Measurements from ENCODE around the gene CSNK2A3.

The CSNK2A3 gene

GRCh38 chr11:11389238-11389637 is 36.2 kb upstream of the CSNK2A3 start:
- TF ChIP-seq CEBPB (IDR thresholded peaks at IDR 0.05) (no peak), EGR1 (IDR thresholded peaks at IDR 0.05) (no peak), FOXM1 (IDR thresholded peaks at IDR 0.05; ENCODE audit: borderline replicate concordance, low read depth) (no peak), ZBTB7A (IDR thresholded peaks at IDR 0.05; ENCODE audit: low read depth) (no peak), CREB1 (IDR thresholded peaks at IDR 0.05; ENCODE audit: low read depth) (no peak), MAX (IDR thresholded peaks at IDR 0.05) (no peak), EP300 (IDR thresholded peaks at IDR 0.05; ENCODE audit: borderline replicate concordance) (no peak), TAF1 (IDR thresholded peaks at IDR 0.05; ENCODE audit: low read depth) (no peak), TCF12 (IDR thresholded peaks at IDR 0.05; ENCODE audit: low read depth) (no peak), TEAD4 (IDR thresholded peaks at IDR 0.05) (no peak), RAD21 (IDR thresholded peaks at IDR 0.05; ENCODE audit: low read depth) (no peak), NFIC (IDR thresholded peaks at IDR 0.05) (no peak), YY1 (IDR thresholded peaks at IDR 0.05; ENCODE audit: low read depth) (no peak)
- TF ChIP-seq, protein P1, sequence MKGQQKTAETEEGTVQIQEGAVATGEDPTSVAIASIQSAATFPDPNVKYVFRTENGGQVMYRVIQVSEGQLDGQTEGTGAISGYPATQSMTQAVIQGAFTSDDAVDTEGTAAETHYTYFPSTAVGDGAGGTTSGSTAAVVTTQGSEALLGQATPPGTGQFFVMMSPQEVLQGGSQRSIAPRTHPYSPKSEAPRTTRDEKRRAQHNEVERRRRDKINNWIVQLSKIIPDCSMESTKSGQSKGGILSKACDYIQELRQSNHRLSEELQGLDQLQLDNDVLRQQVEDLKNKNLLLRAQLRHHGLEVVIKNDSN (IDR thresholded peaks at IDR 0.05), result no peak
- TF ChIP-seq, protein P2, sequence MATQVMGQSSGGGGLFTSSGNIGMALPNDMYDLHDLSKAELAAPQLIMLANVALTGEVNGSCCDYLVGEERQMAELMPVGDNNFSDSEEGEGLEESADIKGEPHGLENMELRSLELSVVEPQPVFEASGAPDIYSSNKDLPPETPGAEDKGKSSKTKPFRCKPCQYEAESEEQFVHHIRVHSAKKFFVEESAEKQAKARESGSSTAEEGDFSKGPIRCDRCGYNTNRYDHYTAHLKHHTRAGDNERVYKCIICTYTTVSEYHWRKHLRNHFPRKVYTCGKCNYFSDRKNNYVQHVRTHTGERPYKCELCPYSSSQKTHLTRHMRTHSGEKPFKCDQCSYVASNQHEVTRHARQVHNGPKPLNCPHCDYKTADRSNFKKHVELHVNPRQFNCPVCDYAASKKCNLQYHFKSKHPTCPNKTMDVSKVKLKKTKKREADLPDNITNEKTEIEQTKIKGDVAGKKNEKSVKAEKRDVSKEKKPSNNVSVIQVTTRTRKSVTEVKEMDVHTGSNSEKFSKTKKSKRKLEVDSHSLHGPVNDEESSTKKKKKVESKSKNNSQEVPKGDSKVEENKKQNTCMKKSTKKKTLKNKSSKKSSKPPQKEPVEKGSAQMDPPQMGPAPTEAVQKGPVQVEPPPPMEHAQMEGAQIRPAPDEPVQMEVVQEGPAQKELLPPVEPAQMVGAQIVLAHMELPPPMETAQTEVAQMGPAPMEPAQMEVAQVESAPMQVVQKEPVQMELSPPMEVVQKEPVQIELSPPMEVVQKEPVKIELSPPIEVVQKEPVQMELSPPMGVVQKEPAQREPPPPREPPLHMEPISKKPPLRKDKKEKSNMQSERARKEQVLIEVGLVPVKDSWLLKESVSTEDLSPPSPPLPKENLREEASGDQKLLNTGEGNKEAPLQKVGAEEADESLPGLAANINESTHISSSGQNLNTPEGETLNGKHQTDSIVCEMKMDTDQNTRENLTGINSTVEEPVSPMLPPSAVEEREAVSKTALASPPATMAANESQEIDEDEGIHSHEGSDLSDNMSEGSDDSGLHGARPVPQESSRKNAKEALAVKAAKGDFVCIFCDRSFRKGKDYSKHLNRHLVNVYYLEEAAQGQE (IDR thresholded peaks at IDR 0.05; ENCODE audit: low read depth), result no peak

GRCh38 chr11:11387622-11388305 is 34.7 kb upstream of the CSNK2A3 start:
- TF ChIP-seq MAX (IDR thresholded peaks at IDR 0.05) (no peak), ZBTB7A (IDR thresholded peaks at IDR 0.05; ENCODE audit: low read depth) (no peak), TCF12 (IDR thresholded peaks at IDR 0.05; ENCODE audit: low read depth) (no peak), EP300 (IDR thresholded peaks at IDR 0.05; ENCODE audit: borderline replicate concordance) (no peak), EGR1 (IDR thresholded peaks at IDR 0.05) (no peak), NFIC (IDR thresholded peaks at IDR 0.05) (no peak), FOXM1 (IDR thresholded peaks at IDR 0.05; ENCODE audit: borderline replicate concordance, low read depth) (no peak), TEAD4 (IDR thresholded peaks at IDR 0.05) (no peak), TAF1 (IDR thresholded peaks at IDR 0.05; ENCODE audit: low read depth) (no peak)
- TF ChIP-seq, protein P1 (IDR thresholded peaks at IDR 0.05), result no peak

- TF ChIP-seq TEAD4 (IDR thresholded peaks at IDR 0.05), result no peak
- TF ChIP-seq ZBTB7A (IDR thresholded peaks at IDR 0.05; ENCODE audit: low read depth), result no peak
- TF ChIP-seq CEBPB (IDR thresholded peaks at IDR 0.05), result no peak
- no peak for TF ChIP-seq NFIC (IDR thresholded peaks at IDR 0.05)
- TF ChIP-seq FOXM1 (IDR thresholded peaks at IDR 0.05; ENCODE audit: borderline replicate concordance, low read depth), result no peak
- no peak for TF ChIP-seq TCF12 (IDR thresholded peaks at IDR 0.05; ENCODE audit: low read depth)
- no peak for TF ChIP-seq TAF1 (IDR thresholded peaks at IDR 0.05; ENCODE audit: low read depth)
- TF ChIP-seq, protein P1 (IDR thresholded peaks at IDR 0.05), result no peak
- TF ChIP-seq RAD21 (IDR thresholded peaks at IDR 0.05; ENCODE audit: low read depth), result no peak
Measured at GRCh38 chr11:11387207-11387606, 34.2 kb upstream of the CSNK2A3 start.

DNA sequence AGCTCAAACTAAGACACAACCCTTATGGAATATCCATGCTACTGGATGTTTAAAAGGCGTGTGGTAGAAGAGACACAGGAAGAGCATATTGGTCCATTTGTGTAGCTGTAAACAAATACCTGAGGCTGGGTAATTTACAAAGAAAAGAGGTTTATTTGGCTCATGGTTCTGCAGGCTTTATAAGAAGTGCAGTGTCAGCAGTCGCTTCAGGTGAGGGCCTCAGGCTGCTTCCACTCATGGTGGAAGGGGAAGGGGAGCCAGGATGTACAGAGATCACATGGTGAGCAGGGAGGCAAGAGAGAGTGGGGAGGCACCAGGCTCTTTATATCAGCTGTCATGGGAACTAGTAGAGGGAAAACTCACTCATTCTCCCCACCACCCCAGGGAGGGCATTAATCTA is 31.8 kb upstream of the CSNK2A3 start:
- TF ChIP-seq TCF12 (IDR thresholded peaks at IDR 0.05; ENCODE audit: low read depth) (no peak), TEAD4 (IDR thresholded peaks at IDR 0.05) (no peak), TAF1 (IDR thresholded peaks at IDR 0.05; ENCODE audit: low read depth) (no peak), RAD21 (IDR thresholded peaks at IDR 0.05; ENCODE audit: low read depth) (no peak), CREB1 (IDR thresholded peaks at IDR 0.05; ENCODE audit: low read depth) (no peak), MAX (IDR thresholded peaks at IDR 0.05) (no peak), EP300 (IDR thresholded peaks at IDR 0.05; ENCODE audit: borderline replicate concordance) (no peak), NFIC (IDR thresholded peaks at IDR 0.05) (no peak), ZBTB7A (IDR thresholded peaks at IDR 0.05; ENCODE audit: low read depth) (no peak), CEBPB (IDR thresholded peaks at IDR 0.05) (no peak), EGR1 (IDR thresholded peaks at IDR 0.05) (no peak), YY1 (IDR thresholded peaks at IDR 0.05; ENCODE audit: low read depth) (no peak), FOXM1 (IDR thresholded peaks at IDR 0.05; ENCODE audit: borderline replicate concordance, low read depth) (no peak)
- TF ChIP-seq, protein P1 (IDR thresholded peaks at IDR 0.05), result no peak
- TF ChIP-seq, protein P2 (IDR thresholded peaks at IDR 0.05; ENCODE audit: low read depth), result no peak

Data from Ishikawa (cell line).